ENCODE data around the gene ANKFY1.

- TF ChIP-seq POLR2AphosphoS5 (IDR thresholded peaks at IDR 0.05; ENCODE audit: low read depth, low read length) = no peak
- TF ChIP-seq, protein P1, sequence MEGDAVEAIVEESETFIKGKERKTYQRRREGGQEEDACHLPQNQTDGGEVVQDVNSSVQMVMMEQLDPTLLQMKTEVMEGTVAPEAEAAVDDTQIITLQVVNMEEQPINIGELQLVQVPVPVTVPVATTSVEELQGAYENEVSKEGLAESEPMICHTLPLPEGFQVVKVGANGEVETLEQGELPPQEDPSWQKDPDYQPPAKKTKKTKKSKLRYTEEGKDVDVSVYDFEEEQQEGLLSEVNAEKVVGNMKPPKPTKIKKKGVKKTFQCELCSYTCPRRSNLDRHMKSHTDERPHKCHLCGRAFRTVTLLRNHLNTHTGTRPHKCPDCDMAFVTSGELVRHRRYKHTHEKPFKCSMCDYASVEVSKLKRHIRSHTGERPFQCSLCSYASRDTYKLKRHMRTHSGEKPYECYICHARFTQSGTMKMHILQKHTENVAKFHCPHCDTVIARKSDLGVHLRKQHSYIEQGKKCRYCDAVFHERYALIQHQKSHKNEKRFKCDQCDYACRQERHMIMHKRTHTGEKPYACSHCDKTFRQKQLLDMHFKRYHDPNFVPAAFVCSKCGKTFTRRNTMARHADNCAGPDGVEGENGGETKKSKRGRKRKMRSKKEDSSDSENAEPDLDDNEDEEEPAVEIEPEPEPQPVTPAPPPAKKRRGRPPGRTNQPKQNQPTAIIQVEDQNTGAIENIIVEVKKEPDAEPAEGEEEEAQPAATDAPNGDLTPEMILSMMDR (IDR thresholded peaks at IDR 0.05) = no peak
Observed at GRCh38 chr17:4270736-4271135, 7.0 kb upstream of the ANKFY1 start.

All from Panc1 (cell line).